ENCODE data around the gene C10orf62. TPM values are rescaled to one million over a fixed set of nuclear protein-coding genes. Genes with fewer than 3 reads are reported as not detected.
"Not testable (repeated sequence)": the region's sequence is repeated elsewhere in the genome, so short reads cannot be mapped to it uniquely, and the experiment has no call there.

The C10orf62 gene
- total RNA-seq, 1 experiment from 2014 or later: not detected

GRCh38 chr10:97560731-97561381 is 28.7 kb upstream of the C10orf62 start:
- CTCF ChIA-PET; H3K4me1 ChIP-seq (ENCODE audit: control insufficient read depth, insufficient read depth, low read length); intact Hi-C loops (cut with micrococcal nuclease; ENCODE audit: unreplicated experiment); in situ Hi-C loops (cut with HindIII; ENCODE audit: low pct_unique_long_range_greater_than_20kb, low sequenced_read_pairs); DNase-seq (ENCODE audit: low read depth, low spot score); ATAC-seq; H3K9me3 ChIP-seq (ENCODE audit: control insufficient read depth, insufficient read depth, low read depth, low read length); H3K4me3 ChIP-seq (ENCODE audit: low read depth in 2 of 2, low read length in 2 of 2); H3K36me3 ChIP-seq (ENCODE audit: control insufficient read depth, insufficient read depth, low read length); POLR2A ChIA-PET; H3K27ac ChIP-seq (ENCODE audit: low read length); H3K27me3 ChIP-seq (ENCODE audit: control insufficient read depth, insufficient read depth, low read length); BruUV-seq (replicated peaks): not testable (repeated sequence)

DNA sequence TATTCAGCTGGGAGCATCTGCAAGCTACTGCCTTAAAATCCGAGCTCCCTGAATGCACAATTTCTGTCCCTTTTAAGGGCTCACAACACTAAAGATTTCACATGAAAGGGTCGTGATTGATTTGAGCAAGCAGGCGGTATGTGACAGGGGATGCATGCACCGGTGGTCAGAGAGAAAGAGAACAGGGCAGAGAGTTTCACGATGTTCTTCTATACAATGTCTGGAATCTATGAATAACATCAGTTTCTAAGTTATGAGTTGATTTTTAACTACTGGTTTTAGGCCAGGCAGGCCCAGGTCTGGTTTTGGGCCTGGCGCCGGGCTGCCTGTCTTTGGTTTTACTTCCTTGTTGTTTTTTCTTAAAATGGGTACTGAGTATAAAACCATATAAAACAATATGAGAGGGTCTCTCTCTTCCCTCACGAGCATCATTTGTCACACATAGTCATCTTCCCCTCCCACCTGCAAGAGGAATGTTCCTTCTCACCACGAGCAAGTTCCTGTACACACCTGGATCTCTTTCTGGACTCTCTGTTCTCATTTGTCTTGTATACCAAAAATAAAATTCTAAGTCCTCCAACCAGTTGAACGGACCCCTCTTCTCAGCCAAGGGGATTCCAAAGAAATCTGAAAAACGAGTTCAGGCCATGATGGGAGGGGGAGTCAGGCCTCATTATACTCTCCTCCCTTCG is 28.0 kb upstream of the C10orf62 start:
- CTCF ChIA-PET; intact Hi-C loops (cut with micrococcal nuclease; ENCODE audit: unreplicated experiment); BruUV-seq (replicated peaks): not testable (repeated sequence)

GRCh38 chr10:97562329-97562728 is 27.2 kb upstream of the C10orf62 start:
- BruUV-seq (replicated peaks); intact Hi-C loops (cut with micrococcal nuclease; ENCODE audit: unreplicated experiment); H3K36me3 ChIP-seq (ENCODE audit: control insufficient read depth, insufficient read depth, low read length); in situ Hi-C loops (cut with HindIII; ENCODE audit: low pct_unique_long_range_greater_than_20kb, low sequenced_read_pairs); H3K27ac ChIP-seq (ENCODE audit: low read length); H3K27me3 ChIP-seq (ENCODE audit: control insufficient read depth, insufficient read depth, low read length); POLR2A ChIA-PET; H3K4me3 ChIP-seq (ENCODE audit: low read depth in 2 of 2, low read length in 2 of 2); H3K4me1 ChIP-seq (ENCODE audit: control insufficient read depth, insufficient read depth, low read length); H3K9me3 ChIP-seq (ENCODE audit: control insufficient read depth, insufficient read depth, low read depth, low read length); CTCF ChIA-PET; ATAC-seq; DNase-seq (ENCODE audit: low read depth, low spot score): not testable (repeated sequence)

More for the DNA sequence above, 28.0 kb upstream of the C10orf62 start:
- H3K4me3 ChIP-seq (ENCODE audit: low read depth in 2 of 2, low read length in 2 of 2); H3K9me3 ChIP-seq (ENCODE audit: control insufficient read depth, insufficient read depth, low read depth, low read length); ATAC-seq; H3K4me1 ChIP-seq (ENCODE audit: control insufficient read depth, insufficient read depth, low read length); H3K27me3 ChIP-seq (ENCODE audit: control insufficient read depth, insufficient read depth, low read length); H3K27ac ChIP-seq (ENCODE audit: low read length); DNase-seq (ENCODE audit: low read depth, low spot score); POLR2A ChIA-PET; in situ Hi-C loops (cut with HindIII; ENCODE audit: low pct_unique_long_range_greater_than_20kb, low sequenced_read_pairs); H3K36me3 ChIP-seq (ENCODE audit: control insufficient read depth, insufficient read depth, low read length): not testable (repeated sequence)

DNA sequence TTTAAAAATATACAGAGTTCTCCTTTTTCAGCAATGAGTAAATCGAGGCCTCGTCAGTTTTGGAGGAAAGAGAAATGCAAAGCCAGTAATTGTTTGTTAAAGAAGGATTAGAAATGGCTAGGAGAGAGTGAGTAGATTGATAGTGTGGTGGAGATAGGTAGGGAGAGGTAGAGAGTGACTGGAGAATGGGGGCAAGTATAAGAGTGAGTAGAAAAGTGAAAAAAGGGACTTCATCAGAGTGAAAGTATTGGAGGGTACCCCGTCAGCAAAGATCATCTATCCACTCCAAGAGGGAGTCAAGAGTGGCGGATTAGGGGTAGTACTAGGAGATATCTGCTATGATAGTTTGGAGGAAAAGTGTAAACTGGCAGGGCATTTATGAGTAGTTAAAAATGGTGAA is 26.2 kb upstream of the C10orf62 start:
- intact Hi-C loops (cut with micrococcal nuclease; ENCODE audit: unreplicated experiment) (no loop called here), in situ Hi-C loops (cut with HindIII; ENCODE audit: low pct_unique_long_range_greater_than_20kb, low sequenced_read_pairs) (no loop called here)
- Histone ChIP-seq H3K36me3 (ENCODE audit: control insufficient read depth, insufficient read depth, low read length) (no peaks in the 10 kb centered on the region; the same call in 1 of the 2 replicates), H3K4me1 (ENCODE audit: control insufficient read depth, insufficient read depth, low read length) (0 out of 2 replicates have a peak, but pooled peaks cover 6% of the 10 kb centered on the region), H3K9me3 (ENCODE audit: control insufficient read depth, insufficient read depth, low read depth, low read length) (no peaks in the 10 kb centered on the region), H3K27me3 (ENCODE audit: control insufficient read depth, insufficient read depth, low read length) (no peaks in the 10 kb centered on the region), H3K27ac (ENCODE audit: low read length) (no peak overlapping the region), H3K4me3 (ENCODE audit: low read depth in 2 of 2, low read length in 2 of 2) (no peak overlapping the region)
- no peak for ATAC-seq
- ChIA-PET CTCF (no interaction called here), POLR2A (no interaction called here)
- DNase-seq (ENCODE audit: low read depth, low spot score): no peak
- no TSS peak for BruUV-seq (replicated peaks)
- no peak for TF ChIP-seq REST (IDR thresholded peaks at IDR 0.05; ENCODE audit: insufficient read depth in 1 of 2, low read depth in 2 of 2, low read length in 1 of 2)
- TF ChIP-seq CTCF (IDR thresholded peaks at IDR 0.05): no peak
- no peak for TF ChIP-seq POLR2AphosphoS5 (IDR thresholded peaks at IDR 0.05; ENCODE audit: low read depth, low read length)
- no peak for TF ChIP-seq SIN3A (IDR thresholded peaks at IDR 0.05; ENCODE audit: borderline replicate concordance, insufficient read depth, low read depth, low read length)
- no peak for TF ChIP-seq TCF7L2 (IDR thresholded peaks at IDR 0.05; ENCODE audit: low read depth, low read length)
